ENCODE data around the gene DGKQ. TPM values are rescaled to one million over a fixed set of nuclear protein-coding genes. Genes with fewer than 3 reads are reported as not detected.
A peak's percentile ranks its signal among the peaks of the same experiment; 100 is the strongest.

The DGKQ gene
- total and polyA plus RNA-seq, 9 of the 15 experiments (the other 6 are each of a cell fraction or from before 2014, with no cell fraction given), result 0.17 to 22.0 (median 5.6) TPM

- DNase-seq (ENCODE audit: extremely low read depth in 1 of 4, low spot score in 3 of 4) (no peak), ATAC-seq (peak; percentile 8; the same call in 2 of the 3 replicates), FAIRE-seq (no peak)
- H3K27me3 ChIP-seq (ENCODE audit: control insufficient read depth in 2 of 2, insufficient read depth in 2 of 2, low read length in 2 of 2), result no peaks in the 10 kb centered on the region
- in situ Hi-C loops (cut with MboI) (no loop called here), intact Hi-C loops (cut with micrococcal nuclease) (no loop called here)
- no TSS peak for BruUV-seq (replicated peaks)
- H3K27ac ChIP-seq (ENCODE audit: extremely low read depth, low read depth, low read length), result 0 out of 3 replicates have a peak overlapping the region, but pooled peaks have one; percentile 18
- peaks cover 22% of the 10 kb centered on the region; the same call in 2 of the 3 replicates for H3K36me3 ChIP-seq (ENCODE audit: control insufficient read depth, insufficient read depth, low read length)
- H3K4me3 ChIP-seq, result no peak overlapping the region
- H3K79me2 ChIP-seq (ENCODE audit: control insufficient read depth, insufficient read depth, low read length), result peaks cover 85% of the 10 kb centered on the region
- 62% methylated on average over 9 of the region's 9 CpGs for WGBS (ENCODE audit: insufficient coverage, low coverage, missing lambda C conversion rate)
- TF ChIP-seq ZBTB40 (IDR thresholded peaks at IDR 0.05) (no peak), ZBTB40 (CRISPR knock-in tag; IDR thresholded peaks at IDR 0.05) (no peak), ZNF41 (CRISPR knock-in tag; conservative IDR thresholded peaks at IDR 0.05) (no peak), NCOA1 (IDR thresholded peaks at IDR 0.05; ENCODE audit: low read depth) (no peak), MECOM (CRISPR knock-in tag; IDR thresholded peaks at IDR 0.05) (no peak), FIP1L1 (IDR thresholded peaks at IDR 0.05; ENCODE audit: low read depth, low read length, poor library complexity, severe bottlenecking) (no peak), SRSF3 (IDR thresholded peaks at IDR 0.05; ENCODE audit: insufficient read depth, low read length) (no peak)
- ChIA-PET CTCF (ENCODE audit: low intra/inter-chr PET ratio) (no interaction called here), POLR2A (interaction anchor here (0.6 to 0.8 kb wide), 2 partner anchors 13 to 159 kb away, joined by 3 read pairs; no protein-coding TSS in a partner anchor)
- no peaks in the 10 kb centered on the region for H3K9me3 ChIP-seq (replicated peaks; ENCODE audit: control insufficient read depth, insufficient read depth, low read depth, low read length)
- peak overlapping the region in 1 of 2 experiments; percentile 72; a peak in 1 of 4 replicates for H3K9ac ChIP-seq (ENCODE audit: insufficient read depth in 1 of 2, low read depth in 2 of 2, low read length in 2 of 2)
- H2AFZ ChIP-seq (ENCODE audit: low read depth, low read length), result no peak overlapping the region
- peaks cover 20 to 26% of the 10 kb centered on the region in 2 experiments for H3K4me1 ChIP-seq (replicated peaks in 1 of 2; ENCODE audit: control insufficient read depth in 2 of 2, insufficient read depth in 2 of 2, low read length in 2 of 2)
- peaks cover 29% of the 10 kb centered on the region for H4K20me1 ChIP-seq (replicated peaks; ENCODE audit: control insufficient read depth, insufficient read depth, low read length)
- H3K4me2 ChIP-seq (ENCODE audit: insufficient read depth, low read length), result no peak overlapping the region
- no peaks in the 10 kb centered on the region for H3K9me1 ChIP-seq (ENCODE audit: control insufficient read depth, insufficient read depth, low read length)
Observed at GRCh38 chr4:925171-925570, 48.2 kb downstream of the DGKQ start.
